ENCODE results near the gene IFI6.
A peak's percentile ranks its signal among the peaks of the same experiment; 100 is the strongest.
"Not testable (repeated sequence)": the region's sequence is repeated elsewhere in the genome, so short reads cannot be mapped to it uniquely, and the experiment has no call there.

Gene IFI6, protein sequence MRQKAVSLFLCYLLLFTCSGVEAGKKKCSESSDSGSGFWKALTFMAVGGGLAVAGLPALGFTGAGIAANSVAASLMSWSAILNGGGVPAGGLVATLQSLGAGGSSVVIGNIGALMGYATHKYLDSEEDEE

GRCh38 chr1:27671964-27672749 is at the start of gene IFI6:
Gene IFI6 (minus strand): TSS chr1:27672192. CDS start chr1:27669314, 2,878 bp downstream.
- DNase-seq, result peak; percentile 92

DNA sequence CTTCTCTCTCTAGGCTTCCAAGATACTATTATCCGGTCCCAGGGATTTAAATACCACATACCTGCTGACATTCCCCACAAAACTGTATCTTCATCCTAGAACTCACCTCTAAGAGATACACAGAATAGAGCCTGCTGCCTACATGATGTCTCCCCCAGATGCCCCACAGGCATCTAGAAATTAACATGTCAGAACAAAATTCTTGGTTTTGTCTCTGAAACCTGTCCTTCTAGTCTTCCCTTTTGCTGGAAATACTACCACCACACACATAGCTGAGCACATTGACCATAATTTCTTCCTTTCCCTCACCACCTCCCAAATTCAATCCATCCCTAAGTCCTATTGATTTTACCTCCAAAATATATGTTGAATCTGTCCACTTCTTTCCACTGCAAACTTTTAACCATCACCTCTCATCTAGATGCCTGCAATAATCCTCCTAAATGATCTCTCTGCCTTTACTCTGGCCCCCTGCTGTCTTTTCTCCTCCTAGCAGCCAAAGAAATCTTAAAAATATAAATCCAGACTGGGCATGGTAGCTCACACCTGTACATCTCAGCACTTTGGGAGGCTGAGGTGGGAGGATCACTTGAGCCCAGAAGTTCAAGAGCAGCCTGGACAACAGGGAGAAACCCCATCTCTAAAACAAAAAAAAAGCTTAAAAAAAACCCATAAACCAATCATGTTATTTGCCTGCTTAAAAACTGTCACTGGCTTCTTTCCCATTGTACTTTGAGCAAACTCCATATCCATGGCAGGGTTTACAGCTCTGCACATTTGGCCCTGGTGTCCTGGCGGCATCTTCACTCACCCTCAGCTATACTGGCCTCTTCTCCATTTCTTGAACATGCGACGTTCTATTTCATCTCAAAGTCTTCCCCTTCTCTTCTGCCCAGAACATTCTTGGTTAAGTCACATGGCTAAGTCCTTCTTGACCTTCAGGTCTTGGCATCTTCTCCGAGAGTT is 47.6 kb upstream of the IFI6 start:
- DNase-seq, result no peak

DNA sequence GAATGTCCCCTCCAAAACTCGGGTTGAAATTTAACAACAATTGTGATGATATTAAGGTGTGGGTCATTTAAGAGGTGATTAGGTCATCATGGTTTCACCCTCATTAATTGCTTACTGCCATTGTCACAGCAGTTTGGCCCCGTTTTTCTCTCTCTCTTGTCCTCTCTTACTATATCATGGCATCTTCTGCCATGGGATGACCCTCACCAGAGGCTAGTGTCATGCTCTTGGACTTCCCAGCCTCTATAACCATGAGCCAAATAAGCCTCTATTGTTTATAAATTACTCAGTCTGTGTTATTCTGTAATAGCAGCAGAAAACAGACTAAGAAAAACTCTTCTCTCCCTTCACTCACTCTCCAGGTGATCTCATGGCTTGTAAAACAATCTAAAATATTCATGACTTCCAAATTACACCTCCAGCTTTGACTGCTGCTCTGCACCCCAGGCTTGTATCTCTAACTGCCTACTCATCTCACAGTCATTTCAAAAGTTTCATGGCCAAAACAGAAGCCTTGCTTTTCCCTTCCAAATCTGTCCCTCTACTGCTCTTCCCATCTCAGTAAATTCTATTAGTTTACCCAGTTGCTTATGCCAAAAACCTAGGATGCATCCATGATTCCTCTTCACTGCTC is 44.4 kb upstream of the IFI6 start:
- DNase-seq, result no peak

- no peak for DNase-seq
These were observed 42.0 kb upstream of the IFI6 start for GRCh38 chr1:27713869-27714513.

GRCh38 chr1:27713139-27713725 is 41.2 kb upstream of the IFI6 start:
- no peak for DNase-seq

DNA sequence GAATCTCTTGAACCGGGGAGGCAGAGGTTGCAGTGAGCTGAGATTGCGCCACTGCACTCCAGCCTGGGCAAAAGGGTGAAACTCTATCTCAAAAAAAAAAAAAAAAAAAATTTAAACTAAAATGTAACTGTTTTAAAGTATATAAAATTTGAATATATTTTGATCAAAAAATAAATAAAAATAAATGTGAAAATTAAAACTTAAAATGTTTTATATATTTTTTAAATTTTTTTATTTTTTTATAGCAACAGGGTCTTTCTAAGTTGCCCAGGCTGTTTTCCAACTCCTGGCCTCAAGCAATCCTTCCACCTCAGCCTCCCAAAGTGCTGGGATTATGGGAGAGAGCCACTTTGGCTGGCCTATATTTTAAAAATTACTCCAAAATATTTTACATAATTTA is 38.6 kb upstream of the IFI6 start:
- no peak for DNase-seq

DNA sequence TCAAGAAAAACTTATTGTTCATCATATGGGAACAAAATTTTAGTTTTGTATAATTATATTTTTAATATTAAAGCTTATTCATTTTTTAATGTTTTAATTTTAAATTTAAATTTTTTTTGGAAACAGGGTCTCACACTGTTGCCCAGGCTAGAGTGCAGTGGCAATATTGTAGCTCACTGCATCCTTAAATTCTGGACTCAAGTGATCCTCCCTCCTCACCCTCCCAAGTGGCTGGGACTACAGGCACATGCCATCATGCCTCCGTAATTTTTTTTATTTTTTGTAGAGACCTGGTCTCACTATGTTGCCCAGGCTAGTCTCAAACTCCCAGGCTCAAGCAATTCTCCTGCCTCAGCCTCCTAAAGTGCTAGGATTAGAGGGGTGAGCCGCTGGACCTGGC is 33.6 kb upstream of the IFI6 start:
- DNase-seq, result no peak

DNA sequence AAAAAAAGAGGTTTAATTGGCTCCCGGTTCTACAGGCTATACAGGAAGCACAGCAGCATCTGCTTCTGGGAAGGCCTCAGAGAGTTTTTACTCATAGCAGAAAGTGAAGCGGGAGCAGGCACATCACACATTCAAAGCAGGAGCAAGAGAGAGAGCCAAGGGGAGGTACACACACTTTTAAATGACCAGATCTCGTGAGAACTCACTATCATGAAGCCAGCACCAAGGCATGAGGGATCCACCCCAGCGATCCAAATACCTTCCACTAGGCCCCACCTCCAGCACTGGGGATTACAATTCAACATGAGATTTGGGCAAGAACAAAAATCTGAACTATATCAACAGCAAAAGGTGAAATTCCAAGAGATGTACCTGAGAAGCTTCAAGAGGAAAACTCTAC is 33.0 kb upstream of the IFI6 start:
- no peak for DNase-seq

GRCh38 chr1:27696835-27697234 is 24.8 kb upstream of the IFI6 start:
- not testable (repeated sequence) for DNase-seq

- DNase-seq, result no peak
These were observed 18.2 kb upstream of the IFI6 start for GRCh38 chr1:27690183-27690582.

GRCh38 chr1:27689423-27690173 is 17.6 kb upstream of the IFI6 start:
- no peak for DNase-seq

DNA sequence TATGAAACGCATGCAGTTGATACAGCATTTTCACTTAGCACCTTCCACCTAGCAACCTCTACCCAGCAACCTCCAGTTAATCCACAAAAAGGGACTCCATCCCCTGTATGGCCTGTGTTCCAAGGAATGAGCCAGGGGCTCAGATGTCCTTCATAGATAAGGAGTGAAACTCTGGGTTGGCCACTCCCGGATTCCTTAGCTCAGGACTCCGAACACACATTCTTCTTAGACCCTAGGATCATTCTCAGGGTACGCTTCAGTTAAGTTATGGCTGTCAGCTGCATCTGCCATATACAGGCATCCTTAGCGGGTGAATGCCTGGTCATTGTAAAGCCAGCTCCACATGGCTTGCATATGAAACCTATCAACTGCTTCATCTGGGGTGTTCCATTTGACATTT is 15.9 kb upstream of the IFI6 start:
- no peak for DNase-seq

DNA sequence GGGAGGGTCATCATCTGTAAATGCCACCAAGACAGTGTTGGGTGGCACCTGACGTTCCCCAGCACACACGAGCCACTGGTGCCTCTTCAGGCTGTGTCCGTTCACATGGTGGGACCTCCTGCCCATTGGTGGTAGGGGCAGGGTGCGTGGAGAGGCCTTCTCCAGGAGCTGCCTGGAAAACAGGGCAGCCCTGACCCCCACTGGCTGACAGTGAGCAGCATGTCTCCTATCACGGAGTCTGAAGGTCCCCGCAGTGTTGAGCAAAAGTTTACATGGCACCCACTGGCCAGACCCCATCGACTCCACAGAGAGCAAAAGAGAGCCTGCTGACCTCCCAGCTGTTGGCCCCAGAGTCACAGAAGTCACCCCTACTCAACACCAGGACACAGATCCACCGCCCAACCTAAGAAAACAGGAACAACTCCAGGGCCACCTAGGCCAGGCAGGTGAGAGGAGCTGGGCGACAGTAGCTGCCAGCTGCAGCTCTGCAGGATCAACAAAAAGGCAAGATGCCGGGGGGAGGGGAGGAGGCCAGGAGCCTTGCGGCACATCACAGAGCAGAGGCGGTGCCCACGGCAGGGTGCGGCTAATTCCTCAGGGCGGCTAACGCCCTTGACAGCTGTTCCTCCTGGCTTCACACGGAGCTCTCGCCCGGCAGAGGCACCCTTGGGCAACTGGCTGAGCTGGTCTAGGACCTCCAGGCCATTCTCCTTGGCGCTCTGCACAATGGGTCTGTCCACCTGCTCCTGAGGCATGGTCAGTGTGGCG is 14.4 kb upstream of the IFI6 start:
- no peak for DNase-seq

DNA sequence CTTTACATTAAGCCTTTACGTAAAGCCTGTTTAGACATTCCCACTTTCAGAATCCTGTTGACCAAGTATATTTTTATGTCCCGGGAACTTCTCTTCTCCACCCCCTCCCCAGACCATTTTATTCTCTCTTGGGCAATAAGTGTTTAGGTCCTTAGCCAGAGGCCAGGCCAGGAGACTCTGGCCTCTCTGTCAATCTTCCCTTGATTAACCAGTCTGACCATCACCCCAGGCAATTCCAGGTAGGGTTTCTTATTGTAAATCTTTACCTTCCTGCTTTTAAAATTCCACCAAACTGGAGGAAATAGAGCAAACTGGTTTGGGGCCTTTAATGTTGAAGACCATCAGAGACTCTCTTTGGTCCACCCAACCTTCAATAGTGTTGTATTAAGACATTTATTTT is 12.2 kb upstream of the IFI6 start:
- no peak for DNase-seq

GRCh38 chr1:27682351-27682944 is 10.5 kb upstream of the IFI6 start:
- DNase-seq, result no peak

- DNase-seq, result not testable (repeated sequence)
These were observed 9.6 kb upstream of the IFI6 start for GRCh38 chr1:27681580-27681979.

DNA sequence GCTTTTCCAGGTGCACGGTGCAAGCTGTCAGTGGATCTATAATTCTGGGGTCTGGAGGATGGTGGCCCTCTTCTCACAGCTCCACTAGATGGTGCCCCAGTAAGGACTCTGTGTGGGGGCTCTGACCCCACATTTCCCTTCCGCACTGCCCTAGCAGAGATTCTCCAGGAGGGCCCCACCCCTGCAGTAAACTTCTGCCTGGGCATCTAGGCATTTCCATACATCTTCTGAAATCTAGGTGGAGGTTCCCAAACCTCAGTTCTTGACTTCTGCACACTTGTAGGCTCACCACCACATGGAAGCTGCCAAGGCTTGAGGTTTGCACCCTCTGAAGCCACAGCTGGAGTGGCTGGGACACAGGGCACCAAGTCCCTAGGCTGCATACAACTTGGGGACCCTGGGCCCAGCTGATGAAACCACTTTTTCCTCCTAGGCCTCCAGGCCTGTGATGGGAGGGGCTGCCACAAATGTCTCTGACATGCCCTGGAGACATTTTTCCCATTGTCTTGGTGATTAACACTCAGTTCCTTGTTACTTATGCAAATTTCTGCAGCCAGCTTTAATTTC is 8.3 kb upstream of the IFI6 start:
- not testable (repeated sequence) for DNase-seq

- DNase-seq, result no peak
These were observed 6.8 kb upstream of the IFI6 start for GRCh38 chr1:27678747-27679146.

DNA sequence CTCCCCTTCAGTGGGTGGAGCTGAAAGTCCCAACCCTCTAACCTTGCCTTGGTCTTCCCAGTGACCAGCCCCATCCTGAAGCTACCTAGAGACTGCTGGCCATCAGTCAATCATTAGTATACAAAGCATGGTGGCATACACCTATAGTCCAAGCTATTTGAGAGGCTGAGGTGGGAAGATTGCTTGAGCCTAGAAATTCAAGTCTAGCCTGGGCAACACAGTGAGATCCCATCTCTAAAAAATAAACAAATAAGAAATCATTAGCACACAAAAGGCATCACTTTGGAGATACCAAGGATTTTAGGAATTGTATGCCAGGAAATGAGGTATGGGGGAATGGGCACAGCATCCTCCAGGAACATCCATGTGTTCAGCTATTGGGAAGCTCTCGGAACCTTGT is 4.4 kb upstream of the IFI6 start:
- no peak for DNase-seq

GRCh38 chr1:27672750-27673112 is 739 bp upstream of the IFI6 start:
- DNase-seq, result no peak

Measured in GDM1 (cell line).